HepG2 (cell line): ENCODE results near the gene B4GALT2. TPM values are rescaled to one million over a fixed set of nuclear protein-coding genes. Genes with fewer than 3 reads are reported as not detected.

ENCODE experiments used
- CEBPG ChIP-seq: IDR thresholded peaks from 2 replicates; pipeline ENCODE4 v1.6.1; 2016
- DNMT3B ChIP-seq: conservative IDR thresholded peaks from 2 replicates; pipeline ENCODE4 v1.6.1; 2016; ENCODE audit warnings: missing biosample characterization, control low read depth
- JARID2 ChIP-seq: sonication (generic); formaldehyde crosslinking; IDR thresholded peaks from 2 replicates; pipeline ENCODE4 v1.8.1; 2023; ENCODE audit warnings: missing genetic modification reagents, inconsistent platforms; ENCODE audit not compliant: insufficient replicate concordance
- JUND ChIP-seq: sonication (generic); formaldehyde crosslinking; IDR thresholded peaks from 2 replicates; pipeline ENCODE4 v1.8.0; 2022; ENCODE audit warnings: mild to moderate bottlenecking, missing genetic modification reagents
- KAT2B ChIP-seq: fragments of 150-350 bp; IDR thresholded peaks from 2 replicates; pipeline ENCODE4 v1.6.1; 2014; ENCODE audit warnings: low read depth, low read length, borderline replicate concordance
- MAF1 ChIP-seq: sonication (generic); formaldehyde crosslinking; IDR thresholded peaks from 2 replicates; pipeline ENCODE4 v1.5.0; 2020; ENCODE audit warnings: missing genetic modification reagents, borderline replicate concordance
- MBNL3 ChIP-seq: fragments of 250-450 bp; sonication (Bioruptor Pico); conservative IDR thresholded peaks from 2 replicates; pipeline ENCODE4 v1.8.0; 2022; ENCODE audit warnings: mild to moderate bottlenecking, inconsistent platforms
- MNT ChIP-seq: fragments of 450-650 bp; IDR thresholded peaks from 2 replicates; pipeline ENCODE4 v1.6.1; 2016
- NFRKB ChIP-seq: fragments of 450-650 bp; IDR thresholded peaks from 2 replicates; pipeline ENCODE4 v1.6.1; 2017
- RBFOX2 ChIP-seq: fragments of 200-400 bp; formaldehyde crosslinking; IDR thresholded peaks from 2 replicates; pipeline ENCODE4 v1.6.1; 2017; ENCODE audit warnings: low read depth, mild to moderate bottlenecking, low read length
- RERE ChIP-seq: IDR thresholded peaks from 2 replicates; pipeline ENCODE4 v1.6.1; 2016; ENCODE audit warnings: low read depth, missing genetic modification reagents, missing compliant biosample characterization
- RXRB ChIP-seq: IDR thresholded peaks from 2 replicates; pipeline ENCODE4 v1.6.1; 2016; ENCODE audit warnings: borderline replicate concordance, missing genetic modification reagents, missing compliant biosample characterization
- SIX4 ChIP-seq: sonication (generic); formaldehyde crosslinking; IDR thresholded peaks from 2 replicates; pipeline ENCODE4 v1.4.0; 2020; ENCODE audit warnings: missing genetic modification reagents
- SOX13 ChIP-seq, 3 experiments: fragments of 450-650 bp in 1 of 3; sonication (generic) in 1 of 3; formaldehyde crosslinking in 1 of 3; IDR thresholded peaks in 2 of 3; conservative IDR thresholded peaks in 1 of 3; 2 replicates each; pipeline versions ENCODE4 v1.5.0 to v1.6.1; 2016 to 2020; ENCODE audit warnings: antibody characterized with exemption in 1 of 3, mild to moderate bottlenecking in 1 of 3, missing compliant biosample characterization in 1 of 3, missing genetic modification reagents in 1 of 3, moderate library complexity in 1 of 3
- TARDBP ChIP-seq: sonication (generic); formaldehyde crosslinking; IDR thresholded peaks from 2 replicates; pipeline ENCODE4 v1.8.0; 2022; ENCODE audit warnings: mild to moderate bottlenecking, missing genetic modification reagents
- ZC3H4 ChIP-seq: sonication (generic); formaldehyde crosslinking; IDR thresholded peaks from 2 replicates; pipeline ENCODE4 v1.4.0; 2020; ENCODE audit warnings: missing genetic modification reagents, borderline replicate concordance
- ZMAT5 ChIP-seq: sonication (generic); formaldehyde crosslinking; IDR thresholded peaks from 2 replicates; pipeline ENCODE4 v1.5.0; 2020; ENCODE audit warnings: mild to moderate bottlenecking, low read depth, missing genetic modification reagents, borderline replicate concordance
- ZNF121 ChIP-seq: sonication (generic); formaldehyde crosslinking; IDR thresholded peaks from 2 replicates; pipeline ENCODE4 v1.5.0; 2020; ENCODE audit warnings: mild to moderate bottlenecking, missing genetic modification reagents
- ZNF512 ChIP-seq: sonication (generic); formaldehyde crosslinking; IDR thresholded peaks from 2 replicates; pipeline ENCODE4 v1.4.0; 2020; ENCODE audit warnings: mild to moderate bottlenecking, missing genetic modification reagents
- ZNF563 ChIP-seq: sonication (generic); formaldehyde crosslinking; IDR thresholded peaks from 2 replicates; pipeline ENCODE4 v1.8.0; 2022; ENCODE audit warnings: mild to moderate bottlenecking, moderate library complexity, missing genetic modification reagents
- ZNF777 ChIP-seq: sonication (generic); formaldehyde crosslinking; IDR thresholded peaks from 2 replicates; pipeline ENCODE4 v1.4.0; 2020; ENCODE audit warnings: missing genetic modification reagents
- ZNF788 ChIP-seq: sonication (generic); formaldehyde crosslinking; IDR thresholded peaks from 2 replicates; pipeline ENCODE4 v1.5.0; 2020; ENCODE audit warnings: mild to moderate bottlenecking, missing genetic modification reagents, borderline replicate concordance
- polyA plus RNA-seq, 8 experiments: library from polyadenylated mRNA; depleted of rRNA in 3 of 8; stranded (reverse) in 7 of 8; unstranded in 1 of 8; fragments of >200 nt; fragmentation: Illumina TruSeq in 4 of 8; extraction: Trizol in 4 of 8; gene quantifications; 2 replicates each; pipeline versions ENCODE4 v1.2.1 to v1.2.3, GENCODE V29; 2011 to 2016; ENCODE audit warnings: low read depth in 4 of 8, missing spikeins in 1 of 8, mixed read lengths in 1 of 8; ENCODE audit not compliant: insufficient read depth in 1 of 8
- total RNA-seq, 5 experiments: library from RNA; depleted of rRNA; stranded (reverse); fragments of >200 nt; fragmentation: Illumina TruSeq; extraction: Trizol; gene quantifications; 2 replicates each; pipeline ENCODE4 v1.2.3, GENCODE V29; 2016; ENCODE audit warnings: low read depth in 1 of 5

Gene B4GALT2
- total and polyA plus RNA-seq, 2 of the 13 experiments (the other 11 are each of a cell fraction or from before 2014, with no cell fraction given): 41.9 to 78.0 TPM

GRCh38 chr1:44029911-44030604 is 51.0 kb downstream of the B4GALT2 start (continued):
- TF ChIP-seq RERE (CRISPR knock-in tag) (no peak), MBNL3 (CRISPR knock-in tag) (no peak), RBFOX2 (peak; percentile 86), ZMAT5 (CRISPR knock-in tag) (no peak), SIX4 (no peak), RXRB (CRISPR knock-in tag) (no peak), MAF1 (no peak), JUND (CRISPR knock-in tag) (no peak), MNT (peak; percentile 54; the same call in 1 of the 2 replicates), KAT2B (no peak), JARID2 (no peak), ZNF788 (CRISPR knock-in tag) (0 out of 2 replicates have a peak, but pooled peaks have one; percentile 72), DNMT3B (CRISPR knock-in tag) (no peak), ZNF777 (CRISPR knock-in tag) (no peak), ZNF121 (CRISPR knock-in tag) (no peak), ZC3H4 (CRISPR knock-in tag) (no peak), SOX13 (IDR thresholded peaks at IDR 0.05) (no peak), SOX13 (CRISPR knock-in tag; conservative IDR thresholded peaks at IDR 0.05 in 1 of 2, IDR thresholded peaks at IDR 0.05 in 1 of 2) (peak in 1 of 2 experiments; percentile 2; a peak in 1 of 4 replicates), NFRKB (no peak), ZNF563 (no peak), TARDBP (CRISPR knock-in tag) (no peak; the same call in 1 of the 2 replicates), ZNF512 (CRISPR knock-in tag) (no peak), CEBPG (CRISPR knock-in tag) (peak; percentile 85)
